ENCODE measurements around the gene SLC16A3.

SLC16A3 gene

GRCh38 chr17:82285141-82285540 is 56.3 kb downstream of the SLC16A3 start:
- H3K27me3 ChIP-seq (ENCODE audit: control insufficient read depth, insufficient read depth, low read length), result no peaks in the 10 kb centered on the region
- H3K4me3 ChIP-seq (ENCODE audit: low read depth, low read length), result no peak overlapping the region
- H3K9ac ChIP-seq (ENCODE audit: low read depth, low read length), result no peak overlapping the region
- no peaks in the 10 kb centered on the region for H3K36me3 ChIP-seq (ENCODE audit: control insufficient read depth, insufficient read depth, low read length)
- no peaks in the 10 kb centered on the region for H3K9me3 ChIP-seq (ENCODE audit: control insufficient read depth, insufficient read depth, low read length)
- no peaks in the 10 kb centered on the region for H3K4me1 ChIP-seq (ENCODE audit: control insufficient read depth, insufficient read depth, low read length)

- Histone ChIP-seq H3K36me3 (ENCODE audit: control insufficient read depth, insufficient read depth, low read length) (no peaks in the 10 kb centered on the region), H3K27me3 (ENCODE audit: control insufficient read depth, insufficient read depth, low read length) (no peaks in the 10 kb centered on the region), H3K4me1 (ENCODE audit: control insufficient read depth, insufficient read depth, low read length) (no peaks in the 10 kb centered on the region), H3K9ac (ENCODE audit: low read depth, low read length) (no peak overlapping the region), H3K4me3 (ENCODE audit: low read depth, low read length) (no peak overlapping the region), H3K9me3 (ENCODE audit: control insufficient read depth, insufficient read depth, low read length) (no peaks in the 10 kb centered on the region)
These were observed 58.4 kb downstream of the SLC16A3 start for GRCh38 chr17:82287013-82287867.

- H3K36me3 ChIP-seq (ENCODE audit: control insufficient read depth, insufficient read depth, low read length), result no peaks in the 10 kb centered on the region
- no peak overlapping the region for H3K9ac ChIP-seq (ENCODE audit: low read depth, low read length)
- H3K9me3 ChIP-seq (ENCODE audit: control insufficient read depth, insufficient read depth, low read length), result no peaks in the 10 kb centered on the region
- no peaks in the 10 kb centered on the region for H3K4me1 ChIP-seq (ENCODE audit: control insufficient read depth, insufficient read depth, low read length)
- H3K27me3 ChIP-seq (ENCODE audit: control insufficient read depth, insufficient read depth, low read length), result no peaks in the 10 kb centered on the region
- no peak overlapping the region for H3K4me3 ChIP-seq (ENCODE audit: low read depth, low read length)
These were observed 59.3 kb downstream of the SLC16A3 start for GRCh38 chr17:82287868-82288801.
